Articular chondrocyte of knee joint (primary cell): ENCODE results near the gene PCDHGB2. TPM values are rescaled to one million over a fixed set of nuclear protein-coding genes. Genes with fewer than 3 reads are reported as not detected.

Experiments used
- total RNA-seq: library from RNA; depleted of rRNA; stranded (reverse); fragments of >200 nt; gene quantifications from 2 replicates; pipeline ENCODE4 v1.2.3, GENCODE V29; 2012

The PCDHGB2 gene
- total RNA-seq, result 6.5 and 6.8 TPM in 2 replicates

GRCh38 chr5:141359790-141360426 is at the start of gene PCDHGB2:
TSS of gene PCDHGB2 (plus strand) at chr5:141359994. CDS start at chr5:141360136, 142 bp downstream.

GRCh38 chr5:141320225-141321169 is 39.3 kb upstream of the PCDHGB2 start, which contains the start of gene TAF7:
TSS of gene TAF7 (minus strand) at chr5:141320784. CDS start at chr5:141320044, 740 bp downstream.

GRCh38 chr5:141330299-141331080 is 29.3 kb upstream of the PCDHGB2 start, which contains the start of gene PCDHGA1:
TSS of gene PCDHGA1 (plus strand) at chr5:141330514.

DNA sequence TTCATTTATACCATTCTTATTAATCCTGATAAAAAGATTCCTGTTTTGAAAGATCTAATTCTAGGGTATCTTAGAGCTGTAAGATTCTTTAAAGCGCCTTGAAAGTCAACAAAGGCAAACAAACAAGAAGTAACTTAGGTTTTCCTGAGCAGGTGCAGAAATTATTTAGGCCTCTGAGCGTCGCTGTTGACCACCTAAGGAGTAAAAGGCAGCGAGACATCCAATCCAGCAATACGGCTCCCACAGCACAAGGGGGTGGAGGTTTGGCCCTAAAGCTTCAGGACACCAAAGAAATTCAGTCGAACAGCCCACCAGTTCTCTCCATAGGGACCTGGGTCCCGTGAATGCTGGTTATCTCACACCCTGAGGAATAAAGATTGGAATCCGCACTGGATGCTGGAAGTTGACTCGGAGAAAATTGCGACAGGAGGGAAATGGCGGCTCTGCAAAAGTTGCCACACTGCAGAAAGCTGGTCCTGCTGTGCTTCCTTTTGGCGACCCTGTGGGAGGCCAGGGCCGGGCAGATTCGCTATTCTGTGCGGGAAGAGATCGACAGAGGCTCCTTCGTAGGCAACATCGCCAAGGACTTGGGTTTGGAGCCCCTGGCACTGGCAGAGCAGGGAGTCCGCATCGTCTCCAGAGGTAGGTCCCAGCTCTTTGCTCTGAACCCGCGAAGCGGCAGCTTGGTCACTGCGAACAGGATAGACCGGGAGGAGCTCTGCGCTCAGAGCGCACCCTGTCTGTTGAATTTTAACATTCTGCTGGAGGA is 21.1 kb upstream of the PCDHGB2 start, which contains the start of gene PCDHGA2:
Gene PCDHGA2 (plus strand): TSS at position 223 of the 769 bp plus-strand sequence.

DNA sequence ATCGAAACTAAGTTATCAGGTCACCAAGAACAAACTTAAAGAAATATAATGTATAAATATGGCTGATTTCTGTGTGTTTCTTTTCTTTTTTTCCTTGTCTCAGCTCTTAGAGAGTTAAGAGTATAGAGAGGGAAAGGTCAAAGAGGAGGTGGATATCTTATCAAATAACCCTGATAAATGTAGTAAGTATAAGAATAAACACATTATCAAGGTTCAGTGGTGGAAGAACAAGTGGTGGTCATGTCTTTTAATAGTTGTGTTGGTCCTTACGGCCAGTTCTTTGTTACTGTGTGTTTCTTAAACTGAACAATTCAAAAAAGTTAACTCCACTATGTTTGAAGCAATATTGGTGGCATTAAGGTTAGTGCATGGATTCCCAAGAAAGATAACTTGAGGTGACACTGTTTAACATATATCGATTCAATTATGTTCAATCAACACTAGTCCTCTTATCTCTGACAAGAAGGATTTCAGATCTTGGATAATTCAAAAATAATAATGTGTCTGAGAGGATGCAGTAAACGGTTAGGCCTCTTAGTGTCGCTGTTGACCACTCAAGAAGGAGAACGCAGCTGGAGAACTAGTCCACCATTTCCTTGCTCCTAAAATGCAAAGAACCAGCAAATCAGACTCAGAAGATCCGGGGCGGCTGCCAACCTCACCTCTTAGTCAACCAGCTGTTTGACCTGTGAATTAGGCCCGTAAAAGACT is 16.4 kb upstream of the PCDHGB2 start, which contains the start of gene PCDHGA3:
Gene PCDHGA3 (plus strand): TSS at position 588 of the 711 bp plus-strand sequence. CDS start 205 bp downstream, outside the sequence.

GRCh38 chr5:141349917-141350619 is 9.7 kb upstream of the PCDHGB2 start, which contains the start of gene PCDHGB1:
TSS of gene PCDHGB1 (plus strand) at chr5:141350099. CDS start at chr5:141350261, 162 bp downstream.

GRCh38 chr5:141354900-141355469 is 4.8 kb upstream of the PCDHGB2 start, which contains the start of gene PCDHGA4:
TSS of gene PCDHGA4 (plus strand) at chr5:141355021. CDS start at chr5:141355108, 87 bp downstream.

DNA sequence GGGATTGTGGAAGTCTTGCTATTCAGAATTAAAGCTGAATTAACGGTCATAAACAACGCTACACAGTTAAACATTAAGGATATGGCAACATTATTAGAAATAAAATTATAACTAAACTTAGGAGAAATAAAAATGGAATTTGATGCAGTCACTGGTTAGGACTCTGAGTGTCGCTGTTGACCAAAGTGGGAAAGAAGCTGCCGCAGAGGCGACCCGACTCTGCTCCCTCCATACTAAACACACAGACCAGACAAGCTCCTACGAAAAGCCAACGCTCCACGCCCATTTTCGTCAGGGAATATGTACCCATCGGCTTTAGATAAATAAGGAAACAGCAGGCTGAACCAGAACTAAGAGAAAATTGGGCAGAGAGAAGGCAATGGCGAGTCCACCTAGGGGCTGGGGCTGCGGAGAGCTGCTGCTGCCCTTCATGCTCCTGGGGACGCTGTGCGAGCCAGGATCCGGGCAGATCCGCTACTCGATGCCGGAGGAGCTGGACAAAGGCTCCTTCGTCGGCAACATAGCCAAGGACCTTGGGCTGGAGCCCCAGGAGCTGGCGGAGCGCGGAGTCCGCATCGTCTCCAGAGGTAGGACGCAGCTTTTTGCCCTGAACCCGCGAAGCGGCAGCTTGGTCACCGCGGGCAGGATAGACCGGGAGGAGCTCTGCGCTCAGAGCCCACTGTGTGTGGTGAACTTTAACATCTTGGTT is 4.3 kb downstream of the PCDHGB2 start, which contains the start of gene PCDHGA5:
Gene PCDHGA5 (plus strand): TSS at position 211 of the 709 bp plus-strand sequence. CDS start 169 bp downstream, at position 380.

GRCh38 chr5:141369994-141370848 is 10.4 kb downstream of the PCDHGB2 start, which contains the start of gene PCDHGB3:
TSS of gene PCDHGB3 (plus strand) at chr5:141370242. CDS start at chr5:141370395, 153 bp downstream.

GRCh38 chr5:141373673-141374317 is 14.0 kb downstream of the PCDHGB2 start, which contains the start of gene PCDHGA6:
TSS of gene PCDHGA6 (plus strand) at chr5:141373891. CDS start at chr5:141374084, 193 bp downstream.

DNA sequence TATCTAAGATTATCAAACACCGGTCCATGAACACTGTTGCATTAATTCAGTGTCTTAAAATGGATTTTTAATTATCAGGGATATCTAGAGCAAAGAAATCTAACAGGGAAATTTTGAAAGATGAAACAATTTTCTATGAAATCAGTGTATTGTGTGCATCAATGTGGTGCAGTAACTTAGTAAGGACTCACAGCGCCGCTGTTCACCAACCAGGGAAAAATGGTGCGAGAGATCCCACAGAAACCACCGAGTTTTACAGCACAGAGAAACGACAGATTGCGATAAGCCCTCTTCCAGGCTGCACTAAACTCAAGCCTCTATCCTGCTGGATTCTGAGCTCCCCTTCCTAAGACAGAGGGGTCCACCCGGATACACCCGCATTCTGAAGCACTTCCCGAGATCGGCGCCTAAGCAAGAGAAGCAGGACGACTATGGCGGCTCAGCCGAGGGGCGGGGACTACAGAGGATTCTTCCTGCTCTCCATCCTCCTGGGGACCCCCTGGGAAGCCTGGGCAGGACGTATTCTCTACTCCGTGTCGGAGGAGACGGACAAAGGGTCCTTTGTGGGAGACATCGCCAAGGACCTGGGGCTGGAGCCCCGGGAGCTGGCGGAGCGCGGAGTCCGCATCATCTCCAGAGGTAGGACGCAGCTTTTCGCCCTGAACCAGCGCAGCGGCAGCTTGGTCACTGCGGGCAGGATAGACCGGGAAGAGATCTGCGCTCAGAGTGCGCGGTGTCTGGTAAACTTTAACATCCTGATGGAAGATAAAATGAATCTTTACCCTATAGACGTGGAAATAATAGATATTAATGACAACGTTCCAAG is 22.9 kb downstream of the PCDHGB2 start, which contains the start of gene PCDHGA7:
Gene PCDHGA7 (plus strand): TSS at position 274 of the 826 bp plus-strand sequence. CDS start 158 bp downstream, at position 432.

DNA sequence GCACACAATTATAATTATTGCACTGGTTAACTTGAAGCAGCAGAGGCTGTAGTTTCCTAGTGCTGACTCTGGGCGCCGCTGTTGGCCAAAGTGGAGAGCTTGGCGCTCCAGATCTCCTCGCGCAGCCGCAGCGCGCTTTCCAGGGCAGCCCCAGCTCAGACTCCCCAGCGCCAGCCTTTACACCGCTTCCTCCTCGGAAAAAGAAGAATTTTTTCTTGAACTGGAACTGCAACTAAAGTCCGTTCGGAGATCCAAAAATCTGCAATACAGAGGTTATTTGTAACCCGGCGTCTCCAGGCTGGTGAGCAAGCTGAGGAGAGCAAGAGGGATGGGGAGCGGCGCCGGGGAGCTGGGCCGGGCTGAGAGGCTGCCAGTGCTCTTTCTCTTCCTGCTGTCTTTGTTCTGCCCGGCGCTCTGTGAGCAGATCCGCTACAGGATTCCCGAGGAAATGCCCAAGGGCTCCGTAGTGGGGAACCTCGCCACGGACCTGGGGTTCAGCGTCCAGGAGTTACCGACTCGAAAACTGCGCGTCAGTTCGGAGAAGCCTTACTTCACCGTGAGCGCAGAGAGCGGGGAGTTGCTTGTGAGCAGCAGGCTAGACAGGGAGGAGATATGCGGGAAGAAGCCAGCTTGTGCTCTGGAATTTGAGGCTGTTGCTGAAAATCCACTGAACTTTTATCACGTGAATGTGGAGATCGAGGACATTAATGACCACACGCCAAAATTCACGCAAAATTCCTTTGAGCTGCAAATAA is 27.9 kb downstream of the PCDHGB2 start, which contains the start of gene PCDHGB4:
Gene PCDHGB4 (plus strand): TSS at position 142 of the 755 bp plus-strand sequence. CDS start 187 bp downstream, at position 329.

DNA sequence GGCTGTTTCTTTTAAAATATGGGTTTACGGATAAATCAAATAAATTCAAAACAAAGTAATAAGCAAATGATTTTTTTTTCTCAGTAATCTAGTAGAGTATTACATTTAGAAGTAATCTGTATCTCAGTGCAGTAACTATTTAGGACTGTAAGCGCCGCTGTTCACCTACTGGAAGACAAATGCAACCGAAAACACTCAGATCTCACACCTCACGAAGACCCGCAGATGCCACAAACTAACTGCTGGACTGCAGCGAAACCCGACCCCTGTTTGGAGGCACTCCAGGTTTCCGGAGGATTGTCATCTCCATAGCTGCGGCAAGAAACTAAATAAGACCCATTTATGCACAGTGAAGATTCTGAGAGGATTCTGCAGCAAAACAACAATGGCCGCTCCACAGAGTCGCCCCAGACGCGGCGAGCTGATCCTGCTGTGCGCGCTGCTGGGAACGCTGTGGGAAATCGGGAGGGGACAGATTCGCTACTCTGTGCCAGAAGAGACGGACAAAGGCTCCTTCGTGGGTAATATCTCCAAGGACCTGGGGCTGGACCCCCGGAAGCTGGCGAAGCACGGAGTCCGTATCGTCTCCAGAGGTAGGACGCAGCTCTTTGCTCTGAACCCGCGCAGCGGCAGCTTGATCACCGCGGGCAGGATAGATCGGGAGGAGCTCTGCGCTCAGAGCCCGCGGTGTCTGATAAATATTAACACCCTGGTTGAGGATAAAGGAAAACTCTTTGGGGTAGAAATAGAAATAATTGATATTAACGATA is 32.8 kb downstream of the PCDHGB2 start, which contains the start of gene PCDHGA8:
Gene PCDHGA8 (plus strand): TSS at position 205 of the 770 bp plus-strand sequence. CDS start 181 bp downstream, at position 386.

